ENCODE measurements around the gene LEPROT.

The LEPROT gene

GRCh38 chr1:65393928-65394327, 26.5 kb upstream of the LEPROT start:
- no peak overlapping the region for H3K4me3 ChIP-seq (ENCODE audit: low read depth, low read length)
- POLR2A ChIA-PET = no interaction called here
- H3K4me1 ChIP-seq (ENCODE audit: control insufficient read depth, insufficient read depth, low read length) = no peaks in the 10 kb centered on the region
- TF ChIP-seq ZNF280D (tag by site-specific recombination; IDR thresholded peaks at IDR 0.05) (no peak), ZNF311 (tag by site-specific recombination; IDR thresholded peaks at IDR 0.05; ENCODE audit: borderline replicate concordance) (no peak)
- peaks cover 0 to 71% of the 10 kb centered on the region in 2 experiments; a peak in 1 of 3 replicates for H3K36me3 ChIP-seq (ENCODE audit: control insufficient read depth in 2 of 2, insufficient read depth in 1 of 2, low read length in 2 of 2)
- CTCF ChIA-PET = interaction anchor here (1.2 kb wide), 1 partner anchor 7 kb away, joined by 3 read pairs; no protein-coding TSS in a partner anchor
- H3K9me3 ChIP-seq (ENCODE audit: control insufficient read depth, insufficient read depth, low read depth, low read length) = no peaks in the 10 kb centered on the region
- H3K27ac ChIP-seq (ENCODE audit: extremely low read depth, low read depth, low read length) = no peak overlapping the region

- H3K4me1 ChIP-seq (ENCODE audit: control insufficient read depth, insufficient read depth, low read length) = no peaks in the 10 kb centered on the region
- H3K9me3 ChIP-seq (ENCODE audit: control insufficient read depth, insufficient read depth, low read depth, low read length) = no peaks in the 10 kb centered on the region
- TF ChIP-seq TRIM28 (IDR thresholded peaks at IDR 0.05; ENCODE audit: borderline replicate concordance, low read length) (no peak), ZBTB49 (tag by site-specific recombination; IDR thresholded peaks at IDR 0.05; ENCODE audit: low read depth) (no peak)
- H3K36me3 ChIP-seq (ENCODE audit: control insufficient read depth in 2 of 2, insufficient read depth in 1 of 2, low read length in 2 of 2) = peaks cover 0 to 57% of the 10 kb centered on the region in 2 experiments; a peak in 1 of 3 replicates
- H3K4me3 ChIP-seq (ENCODE audit: low read depth, low read length) = no peak overlapping the region
- ChIA-PET POLR2A (no interaction called here), CTCF (no interaction called here)
- H3K27ac ChIP-seq (ENCODE audit: extremely low read depth, low read depth, low read length) = no peak overlapping the region
Observed at GRCh38 chr1:65395887-65396612, 24.4 kb upstream of the LEPROT start.

GRCh38 chr1:65398083-65398482, 22.4 kb upstream of the LEPROT start:
- H3K4me3 ChIP-seq (ENCODE audit: low read depth, low read length) = no peak overlapping the region
- H3K27ac ChIP-seq (ENCODE audit: extremely low read depth, low read depth, low read length) = no peak overlapping the region
- no peaks in the 10 kb centered on the region for H3K9me3 ChIP-seq (ENCODE audit: control insufficient read depth, insufficient read depth, low read depth, low read length)
- ChIA-PET CTCF (interaction anchor here (1.2 kb wide), 1 partner anchor 9 kb away, joined by 3 read pairs; no protein-coding TSS in a partner anchor), POLR2A (no interaction called here)
- H3K4me1 ChIP-seq (ENCODE audit: control insufficient read depth, insufficient read depth, low read length) = no peaks in the 10 kb centered on the region
- H3K36me3 ChIP-seq (ENCODE audit: control insufficient read depth in 2 of 2, insufficient read depth in 1 of 2, low read length in 2 of 2) = peaks cover 0 to 61% of the 10 kb centered on the region in 2 experiments; a peak in 1 of 3 replicates
- TF ChIP-seq ZNF112 (tag by site-specific recombination; IDR thresholded peaks at IDR 0.05) (no peak), ZNF423 (tag by site-specific recombination; IDR thresholded peaks at IDR 0.05) (no peak), ZNF274 (IDR thresholded peaks at IDR 0.05; ENCODE audit: low read length) (no peak), ZNF274 (tag by site-specific recombination; IDR thresholded peaks at IDR 0.05; ENCODE audit: borderline replicate concordance) (no peak), ZNF324 (tag by site-specific recombination; IDR thresholded peaks at IDR 0.05) (no peak), ZNF404 (tag by site-specific recombination; IDR thresholded peaks at IDR 0.05) (no peak), ZNF670 (tag by site-specific recombination; IDR thresholded peaks at IDR 0.05; ENCODE audit: low read depth) (no peak), ZNF292 (tag by site-specific recombination; IDR thresholded peaks at IDR 0.05; ENCODE audit: borderline replicate concordance, low read depth) (no peak), ZNF350 (tag by site-specific recombination; IDR thresholded peaks at IDR 0.05) (no peak), YY2 (tag by site-specific recombination; IDR thresholded peaks at IDR 0.05) (no peak), ZNF549 (tag by site-specific recombination; IDR thresholded peaks at IDR 0.05) (no peak), EGR2 (tag by site-specific recombination; IDR thresholded peaks at IDR 0.05; ENCODE audit: low read depth) (no peak), INSM2 (tag by site-specific recombination; IDR thresholded peaks at IDR 0.05) (no peak), HOXA7 (CRISPR knock-in tag; IDR thresholded peaks at IDR 0.05; ENCODE audit: borderline replicate concordance) (no peak), TSHZ1 (tag by site-specific recombination; IDR thresholded peaks at IDR 0.05; ENCODE audit: borderline replicate concordance) (no peak), BCL11B (tag by site-specific recombination; IDR thresholded peaks at IDR 0.05; ENCODE audit: low read depth) (no peak), ZNF311 (tag by site-specific recombination; IDR thresholded peaks at IDR 0.05; ENCODE audit: borderline replicate concordance) (no peak)

Data from HEK293 (cell line).